Bronchial epithelial cell (primary cell): ENCODE data around the gene CHSY1. TPM values are rescaled to one million over a fixed set of nuclear protein-coding genes. Genes with fewer than 3 reads are reported as not detected.

ENCODE experiments used
- DNase-seq: peaks from one replicate; pipeline ENCODE4 v3.0.0-alpha.2; 2010; ENCODE audit warnings: low read depth
- FAIRE-seq: peaks from 2 replicates; lab custom pipeline; 2011; peaks lifted over from hg19 to GRCh38; lab: Jason Lieb, UNC
- H3K27me3 ChIP-seq: 2 replicates; pipeline ENCODE4 v1.5.1; 2011; ENCODE audit warnings: low read length; ENCODE audit not compliant: control insufficient read depth, insufficient read depth
- H3K36me3 ChIP-seq: 2 replicates; pipeline ENCODE4 v1.5.1; 2011; ENCODE audit warnings: low read length; ENCODE audit not compliant: control insufficient read depth, insufficient read depth
- H3K4me3 ChIP-seq: 2 replicates; pipeline ENCODE4 v1.5.1; 2011; ENCODE audit warnings: mild to moderate bottlenecking, low read depth, low read length, control low read depth
- CTCF ChIP-seq: IDR thresholded peaks from 2 replicates; pipeline ENCODE4 v1.5.1; 2011; ENCODE audit warnings: mild to moderate bottlenecking, moderate library complexity, low read length, control low read depth, inconsistent platforms; ENCODE audit not compliant: insufficient read depth, severe bottlenecking
- total RNA-seq: library from RNA; depleted of rRNA; stranded (reverse); fragments of >200 nt; gene quantifications from 2 replicates; pipeline ENCODE4 v1.2.1, GENCODE V29; 2014

Gene CHSY1
- total RNA-seq, 1 donor from 2014 or later: 21.6 TPM

GRCh38 chr15:101135532-101136166 is 116.2 kb downstream of the CHSY1 start:
- no peak for TF ChIP-seq CTCF
- no peak for FAIRE-seq

GRCh38 chr15:101134780-101135179 is 117.1 kb downstream of the CHSY1 start:
- no peak for TF ChIP-seq CTCF
- Histone ChIP-seq H3K36me3 (no peaks in the 10 kb centered on the region), H3K4me3 (no peak overlapping the region), H3K27me3 (no peaks in the 10 kb centered on the region)
- no peak for DNase-seq
- no peak for FAIRE-seq

More at GRCh38 chr15:101135532-101136166, 116.2 kb downstream of the CHSY1 start:
- Histone ChIP-seq H3K27me3 (no peaks in the 10 kb centered on the region), H3K4me3 (no peak overlapping the region), H3K36me3 (no peaks in the 10 kb centered on the region)
- DNase-seq: no peak

GRCh38 chr15:101133751-101134261 is 118.0 kb downstream of the CHSY1 start:
- H3K27me3 ChIP-seq: no peaks in the 10 kb centered on the region
- H3K4me3 ChIP-seq: no peak overlapping the region
- no peak for TF ChIP-seq CTCF
- FAIRE-seq (no peak), DNase-seq (no peak)
- H3K36me3 ChIP-seq: no peaks in the 10 kb centered on the region

GRCh38 chr15:101133181-101133460 is 118.7 kb downstream of the CHSY1 start:
- DNase-seq (no peak), FAIRE-seq (no peak)
- TF ChIP-seq CTCF: no peak
- Histone ChIP-seq H3K36me3 (no peaks in the 10 kb centered on the region), H3K4me3 (no peak overlapping the region), H3K27me3 (no peaks in the 10 kb centered on the region)

- Histone ChIP-seq H3K36me3 (no peaks in the 10 kb centered on the region), H3K27me3 (no peaks in the 10 kb centered on the region), H3K4me3 (no peak overlapping the region)
- no peak for FAIRE-seq
- DNase-seq: no peak
- TF ChIP-seq CTCF: no peak
These were observed 119.3 kb downstream of the CHSY1 start for GRCh38 chr15:101132390-101133180.
